Measurements from ENCODE around the gene PPP1R1B.

The PPP1R1B gene

GRCh38 chr17:39641097-39641496 lies 14.3 kb downstream of the PPP1R1B start:
- no peak overlapping the region for H3K4me2 ChIP-seq (ENCODE audit: low read length)
- peaks cover 18% of the 10 kb centered on the region for H3K4me1 ChIP-seq
- no peak overlapping the region for H3K27ac ChIP-seq
- no peak overlapping the region for H2AFZ ChIP-seq
- no peak overlapping the region for H3K4me3 ChIP-seq (ENCODE audit: low read depth, low read length)
- no peak for TF ChIP-seq CTCF (IDR thresholded peaks at IDR 0.05)
- H3K36me3 ChIP-seq (ENCODE audit: control insufficient read depth, insufficient read depth, low read length), result no peaks in the 10 kb centered on the region
- no peaks in the 10 kb centered on the region for H3K9me3 ChIP-seq (ENCODE audit: control insufficient read depth, low read length)
- H3K79me2 ChIP-seq, result peaks cover 72% of the 10 kb centered on the region
- no peaks in the 10 kb centered on the region for H3K27me3 ChIP-seq (ENCODE audit: control insufficient read depth, insufficient read depth, low read length)
- H3K9ac ChIP-seq, result no peak overlapping the region

- Histone ChIP-seq H3K79me2 (peaks cover 72% of the 10 kb centered on the region), H2AFZ (no peak overlapping the region), H3K4me3 (ENCODE audit: low read depth, low read length) (no peak overlapping the region), H3K9ac (no peak overlapping the region), H3K36me3 (ENCODE audit: control insufficient read depth, insufficient read depth, low read length) (no peaks in the 10 kb centered on the region), H3K27me3 (ENCODE audit: control insufficient read depth, insufficient read depth, low read length) (no peaks in the 10 kb centered on the region), H3K4me1 (peaks cover 14% of the 10 kb centered on the region), H3K27ac (no peak overlapping the region), H3K4me2 (ENCODE audit: low read length) (no peak overlapping the region), H3K9me3 (ENCODE audit: control insufficient read depth, low read length) (no peaks in the 10 kb centered on the region)
- no peak for TF ChIP-seq CTCF (IDR thresholded peaks at IDR 0.05)
Observed at GRCh38 chr17:39641883-39642282, 15.1 kb downstream of the PPP1R1B start.

GRCh38 chr17:39642291-39643074 lies 15.7 kb downstream of the PPP1R1B start:
- Histone ChIP-seq H3K4me1 (peaks cover 14% of the 10 kb centered on the region), H3K4me2 (ENCODE audit: low read length) (no peak overlapping the region), H3K27me3 (ENCODE audit: control insufficient read depth, insufficient read depth, low read length) (no peaks in the 10 kb centered on the region), H3K27ac (no peak overlapping the region), H2AFZ (no peak overlapping the region), H3K9ac (no peak overlapping the region), H3K4me3 (ENCODE audit: low read depth, low read length) (no peak overlapping the region), H3K36me3 (ENCODE audit: control insufficient read depth, insufficient read depth, low read length) (no peaks in the 10 kb centered on the region), H3K79me2 (peaks cover 70% of the 10 kb centered on the region), H3K9me3 (ENCODE audit: control insufficient read depth, low read length) (no peaks in the 10 kb centered on the region)
- no peak for TF ChIP-seq CTCF (IDR thresholded peaks at IDR 0.05)

- peaks cover 9% of the 10 kb centered on the region for H3K4me1 ChIP-seq
- no peaks in the 10 kb centered on the region for H3K9me3 ChIP-seq (ENCODE audit: control insufficient read depth, low read length)
- no peak overlapping the region for H3K4me2 ChIP-seq (ENCODE audit: low read length)
- H3K27ac ChIP-seq, result no peak overlapping the region
- no peak overlapping the region for H2AFZ ChIP-seq
- TF ChIP-seq CTCF (IDR thresholded peaks at IDR 0.05), result no peak
- no peaks in the 10 kb centered on the region for H3K27me3 ChIP-seq (ENCODE audit: control insufficient read depth, insufficient read depth, low read length)
- H3K4me3 ChIP-seq (ENCODE audit: low read depth, low read length), result no peak overlapping the region
- peaks cover 63% of the 10 kb centered on the region for H3K79me2 ChIP-seq
- no peaks in the 10 kb centered on the region for H3K36me3 ChIP-seq (ENCODE audit: control insufficient read depth, insufficient read depth, low read length)
- no peak overlapping the region for H3K9ac ChIP-seq
Observed at GRCh38 chr17:39643271-39643670, 16.5 kb downstream of the PPP1R1B start.

GRCh38 chr17:39647256-39647655 lies 20.5 kb downstream of the PPP1R1B start:
- H2AFZ ChIP-seq, result no peak overlapping the region
- no peaks in the 10 kb centered on the region for H3K36me3 ChIP-seq (ENCODE audit: control insufficient read depth, insufficient read depth, low read length)
- peaks cover 8% of the 10 kb centered on the region for H3K4me1 ChIP-seq
- no peaks in the 10 kb centered on the region for H3K27me3 ChIP-seq (ENCODE audit: control insufficient read depth, insufficient read depth, low read length)
- H3K27ac ChIP-seq, result no peak overlapping the region
- H3K4me3 ChIP-seq (ENCODE audit: low read depth, low read length), result no peak overlapping the region
- H3K4me2 ChIP-seq (ENCODE audit: low read length), result no peak overlapping the region
- H3K9me3 ChIP-seq (ENCODE audit: control insufficient read depth, low read length), result no peaks in the 10 kb centered on the region
- no peak for TF ChIP-seq CTCF (IDR thresholded peaks at IDR 0.05)
- H3K79me2 ChIP-seq, result peaks cover 34% of the 10 kb centered on the region
- H3K9ac ChIP-seq, result no peak overlapping the region

Data from parathyroid adenoma (tissue), 2 donors.